Hepatocyte (in vitro differentiated cells): ENCODE results near the gene S100A4.

ENCODE experiments used
- CTCF ChIP-seq: fragments of 200-600 bp; sonication (generic); IDR thresholded peaks from 2 replicates; pipeline ENCODE4 v1.5.1; 2016; ENCODE audit warnings: antibody characterized with exemption, mild to moderate bottlenecking; ENCODE audit not compliant: poor library complexity
- EZH2 ChIP-seq: fragments of 200-600 bp; sonication (generic); IDR thresholded peaks from 2 replicates; pipeline ENCODE4 v1.6.1; 2016; ENCODE audit warnings: antibody characterized with exemption, mild to moderate bottlenecking, borderline replicate concordance

GRCh38 chr1:153509036-153509435 lies 36.6 kb downstream of the S100A4 start:
- no peak for TF ChIP-seq CTCF
- TF ChIP-seq EZH2: no peak
